PC-3 (cell line): ENCODE measurements around the gene UBE2L3.
"Not testable (repeated sequence)": the region's sequence is repeated elsewhere in the genome, so short reads cannot be mapped to it uniquely, and the experiment has no call there.

ENCODE experiments used
- EZH2 ChIP-seq: fragments of 300-600 bp; sonication (generic); IDR thresholded peaks from one replicate; pipeline ENCODE4 v1.6.1; 2017; ENCODE audit warnings: antibody characterized with exemption, mild to moderate bottlenecking, low read length; ENCODE audit not compliant: unreplicated experiment
- EZH2phosphoT487 ChIP-seq: fragments of 300-600 bp; sonication (generic); IDR thresholded peaks from 2 replicates; pipeline ENCODE4 v1.6.1; 2018; ENCODE audit warnings: mild to moderate bottlenecking, antibody characterized with exemption, low read length, borderline replicate concordance
- TF ChIP-seq, protein P1 (sequence below): fragments of 300-600 bp; sonication (generic); conservative IDR thresholded peaks from 2 replicates; pipeline ENCODE4 v1.5.1; 2017; ENCODE audit warnings: antibody characterized with exemption, low read depth, mild to moderate bottlenecking, low read length

DNA sequence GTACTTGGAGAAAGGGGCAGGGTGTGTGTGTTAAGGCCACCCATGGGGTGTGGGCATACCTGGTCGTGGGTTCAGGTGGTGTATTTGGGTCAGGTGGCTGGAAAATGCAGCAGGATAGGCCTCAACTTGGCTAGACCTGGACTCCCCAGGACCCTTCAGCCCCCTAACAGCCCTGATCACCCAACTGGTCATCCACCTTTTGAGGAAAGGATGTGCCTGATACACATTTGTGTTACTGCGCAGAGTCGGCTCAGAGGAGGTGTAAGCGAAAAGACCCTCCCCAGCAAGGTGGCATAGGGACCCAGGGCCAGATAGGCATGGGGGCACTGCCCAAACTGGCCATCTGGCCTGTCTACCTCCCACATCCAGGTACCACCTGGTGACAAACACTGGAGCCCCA lies 16.2 kb upstream of the UBE2L3 start, which contains the start of gene RIMBP3C:
- TF ChIP-seq, protein P1, sequence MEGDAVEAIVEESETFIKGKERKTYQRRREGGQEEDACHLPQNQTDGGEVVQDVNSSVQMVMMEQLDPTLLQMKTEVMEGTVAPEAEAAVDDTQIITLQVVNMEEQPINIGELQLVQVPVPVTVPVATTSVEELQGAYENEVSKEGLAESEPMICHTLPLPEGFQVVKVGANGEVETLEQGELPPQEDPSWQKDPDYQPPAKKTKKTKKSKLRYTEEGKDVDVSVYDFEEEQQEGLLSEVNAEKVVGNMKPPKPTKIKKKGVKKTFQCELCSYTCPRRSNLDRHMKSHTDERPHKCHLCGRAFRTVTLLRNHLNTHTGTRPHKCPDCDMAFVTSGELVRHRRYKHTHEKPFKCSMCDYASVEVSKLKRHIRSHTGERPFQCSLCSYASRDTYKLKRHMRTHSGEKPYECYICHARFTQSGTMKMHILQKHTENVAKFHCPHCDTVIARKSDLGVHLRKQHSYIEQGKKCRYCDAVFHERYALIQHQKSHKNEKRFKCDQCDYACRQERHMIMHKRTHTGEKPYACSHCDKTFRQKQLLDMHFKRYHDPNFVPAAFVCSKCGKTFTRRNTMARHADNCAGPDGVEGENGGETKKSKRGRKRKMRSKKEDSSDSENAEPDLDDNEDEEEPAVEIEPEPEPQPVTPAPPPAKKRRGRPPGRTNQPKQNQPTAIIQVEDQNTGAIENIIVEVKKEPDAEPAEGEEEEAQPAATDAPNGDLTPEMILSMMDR: not testable (repeated sequence)
- not testable (repeated sequence) for TF ChIP-seq EZH2, EZH2phosphoT487
